HCT116 (cell line): ENCODE data around the gene YIPF4. TPM values are rescaled to one million over a fixed set of nuclear protein-coding genes. Genes with fewer than 3 reads are reported as not detected.

Experiments
- ATAC-seq: fragments of 200-7000 bp; cut with Tn5 transposase; 2 replicates; pipeline ENCODE4 v1.9.1; 2020; ENCODE audit warnings: mild to moderate bottlenecking, moderate library complexity
- BruUV-seq: library from RNA; stranded (reverse); fragments of 400-500 nt; replicated peaks from 2 replicates; lab custom pipeline; 2021; lab: Mats Ljungman, UMichigan
- CTCF ChIA-PET: fragments of 300-600 bp; sonication (Branson Sonifier 250); formaldehyde crosslinking; loops from one replicate; lab custom pipeline; 2021; ENCODE audit warnings: antibody characterized with exemption; lab: Charles Lee
- POLR2A ChIA-PET: fragments of 300-600, 350-600 bp; sonication (Branson Sonifier 250); formaldehyde crosslinking; loops from one replicate; lab custom pipeline; 2021; ENCODE audit warnings: antibody characterized with exemption; lab: Charles Lee
- RAD21 ChIA-PET, 2 experiments: fragments of 300-600 bp; sonication (Branson Sonifier 250); formaldehyde crosslinking; loops; one replicate each; lab custom pipeline; 2023; ENCODE audit warnings: low total read pairs in 2 of 2; ENCODE audit not compliant: uncharacterized antibody in 2 of 2, unreplicated experiment in 2 of 2, low non-redundant PET in 1 of 2; lab: Charles Lee
- DNase-seq: peaks from one replicate; pipeline ENCODE4 v3.0.0-alpha.2; 2010; ENCODE audit warnings: low read depth, low spot score
- H2AFZ ChIP-seq: fragments of 200-600 bp; shearing (Covaris generic), sonication (generic); 2 replicates; pipeline ENCODE4 v1.6.1; 2017; ENCODE audit warnings: low read depth, mixed run types, mixed read lengths, antibody characterized with exemption, low read length; ENCODE audit not compliant: poor library complexity, severe bottlenecking
- H3K27ac ChIP-seq: 2 replicates; pipeline ENCODE4 v1.5.1; 2012; ENCODE audit warnings: low read depth, low read length
- H3K27me3 ChIP-seq: fragments of 200-600 bp; sonication (generic); 2 replicates; pipeline ENCODE4 v1.6.1; 2016; ENCODE audit warnings: mixed run types, low read length, mixed read lengths; ENCODE audit not compliant: insufficient read depth
- H3K36me3 ChIP-seq, 2 experiments: fragments of 200-500 bp in 1 of 2; fragments of 200-600 bp in 1 of 2; sonication (Bioruptor generic) in 1 of 2; sonication (generic) in 1 of 2; 2 replicates each; pipeline versions ENCODE4 v1.5.1 to v1.6.1; 2014 to 2016; ENCODE audit warnings: low read length in 2 of 2, inconsistent platforms in 1 of 2, mixed read lengths in 1 of 2, mixed run types in 1 of 2; ENCODE audit not compliant: insufficient read depth in 2 of 2, control insufficient read depth in 1 of 2
- H3K4me1 ChIP-seq, 2 experiments: fragments of 200-600 bp in 1 of 2; sonication (generic) in 1 of 2; 2 replicates each; pipeline versions ENCODE4 v1.5.1 to v1.6.1; 2012 to 2017; ENCODE audit warnings: low read length in 2 of 2, inconsistent platforms in 1 of 2, mild to moderate bottlenecking in 1 of 2, mixed read lengths in 1 of 2, mixed run types in 1 of 2, moderate library complexity in 1 of 2; ENCODE audit not compliant: insufficient read depth in 2 of 2, control insufficient read depth in 1 of 2
- H3K4me2 ChIP-seq: fragments of 200-600 bp; sonication (generic); 2 replicates; pipeline ENCODE4 v1.6.1; 2017; ENCODE audit warnings: mixed run types, low read length, mixed read lengths
- H3K4me3 ChIP-seq, 2 experiments: fragments of 200-600 bp in 1 of 2; sonication (generic) in 1 of 2; replicated peaks in 1 of 2; 2 replicates each; pipeline ENCODE4 v1.5.1; 2011 to 2016; ENCODE audit warnings: low read length in 2 of 2, control low read depth in 1 of 2, low read depth in 1 of 2, mild to moderate bottlenecking in 1 of 2, mixed read lengths in 1 of 2, mixed run types in 1 of 2
- H3K79me2 ChIP-seq: fragments of 200-600 bp; sonication (generic); 2 replicates; pipeline ENCODE4 v1.6.1; 2017; ENCODE audit warnings: mild to moderate bottlenecking, mixed run types, low read length, moderate library complexity, mixed read lengths; ENCODE audit not compliant: insufficient read depth
- H3K9ac ChIP-seq: fragments of 200-600 bp; sonication (generic); 2 replicates; pipeline ENCODE4 v1.6.1; 2016; ENCODE audit warnings: low read length, mixed read lengths
- H3K9me2 ChIP-seq: fragments of 200-600 bp; sonication (generic), shearing (Covaris generic); 2 replicates; pipeline ENCODE4 v1.6.1; 2017; ENCODE audit warnings: mixed run types, mild to moderate bottlenecking, moderate library complexity; ENCODE audit not compliant: insufficient read depth
- H3K9me3 ChIP-seq, 2 experiments: fragments of 200-500 bp in 1 of 2; fragments of 200-600 bp in 1 of 2; sonication (Bioruptor generic) in 1 of 2; sonication (generic) in 1 of 2; 2 replicates each; pipeline ENCODE4 v1.6.1; 2014 to 2017; ENCODE audit warnings: low read length in 2 of 2, mixed read lengths in 2 of 2, inconsistent platforms in 1 of 2, low read depth in 1 of 2, mild to moderate bottlenecking in 1 of 2, mixed run types in 1 of 2, moderate library complexity in 1 of 2; ENCODE audit not compliant: control insufficient read depth in 1 of 2, insufficient read depth in 1 of 2
- H4K20me1 ChIP-seq: fragments of 200-600 bp; sonication (generic), shearing (Covaris generic); 2 replicates; pipeline ENCODE4 v1.6.1; 2017; ENCODE audit warnings: mixed run types, mild to moderate bottlenecking, moderate library complexity; ENCODE audit not compliant: insufficient read depth
- ATF3 ChIP-seq: IDR thresholded peaks from 2 replicates; pipeline ENCODE4 v1.6.1; 2012
- ELF1 ChIP-seq: IDR thresholded peaks from 2 replicates; pipeline ENCODE4 v1.6.1; 2012; ENCODE audit warnings: low read depth, borderline replicate concordance
- EZH2 ChIP-seq: fragments of 200-600 bp; sonication (generic); IDR thresholded peaks from 2 replicates; pipeline ENCODE4 v1.6.1; 2017; ENCODE audit warnings: antibody characterized with exemption, mixed run types
- EZH2phosphoT487 ChIP-seq: fragments of 200-600 bp; IDR thresholded peaks from 2 replicates; pipeline ENCODE4 v1.6.1; 2018; ENCODE audit warnings: antibody characterized with exemption, borderline replicate concordance
- POLR2AphosphoS5 ChIP-seq: IDR thresholded peaks from 2 replicates; pipeline ENCODE4 v1.6.1; 2011; ENCODE audit warnings: mild to moderate bottlenecking, low read depth, low read length, moderate library complexity
- RAD21 ChIP-seq: IDR thresholded peaks from 2 replicates; pipeline ENCODE4 v1.6.1; 2012; ENCODE audit warnings: low read depth, mild to moderate bottlenecking
- REST ChIP-seq: IDR thresholded peaks from 2 replicates; pipeline ENCODE4 v1.6.1; 2012; ENCODE audit warnings: low read depth
- SIN3A ChIP-seq: IDR thresholded peaks from 2 replicates; pipeline ENCODE4 v1.6.1; 2012; ENCODE audit warnings: low read depth
- SP1 ChIP-seq: IDR thresholded peaks from 2 replicates; pipeline ENCODE4 v1.6.1; 2012; ENCODE audit warnings: low read depth
- TCF7L2 ChIP-seq: IDR thresholded peaks from 2 replicates; pipeline ENCODE4 v1.7.0; 2011; ENCODE audit warnings: borderline replicate concordance, inconsistent platforms; ENCODE audit not compliant: insufficient read depth, insufficient read length; ENCODE audit errors: extremely low read depth
- ZFX ChIP-seq: fragments of 450-650 bp; IDR thresholded peaks from 2 replicates; pipeline ENCODE4 v1.6.1; 2017
- ZNF274 ChIP-seq: fragments of 200-500 bp; sonication (Bioruptor generic); IDR thresholded peaks from 2 replicates; pipeline ENCODE4 v1.6.1; 2014; ENCODE audit warnings: mild to moderate bottlenecking, low read depth, low read length, inconsistent platforms
- intact Hi-C: fragments of 100-400 bp; cut with micrococcal nuclease; formaldehyde crosslinking; loops from 2 replicates; pipeline ENCODE4 v1.10.0; 2022
- total RNA-seq: library from RNA; stranded (reverse); gene quantifications from one replicate; pipeline ENCODE4 v1.2.1, GENCODE V29; 2021; ENCODE audit not compliant: unreplicated experiment
- TF ChIP-seq, protein P1 (sequence below), 3 experiments: fragments of 200-600 bp in 1 of 3; sonication (generic) in 1 of 3; IDR thresholded peaks in 2 of 3; conservative IDR thresholded peaks in 1 of 3; 2 replicates each; pipeline ENCODE4 v1.5.1; 2012 to 2017; ENCODE audit warnings: low read depth in 2 of 3, low read length in 2 of 3, antibody characterized with exemption in 1 of 3, borderline replicate concordance in 1 of 3, control low read depth in 1 of 3, mild to moderate bottlenecking in 1 of 3, mixed read lengths in 1 of 3, mixed run types in 1 of 3, moderate library complexity in 1 of 3; ENCODE audit not compliant: insufficient read depth in 1 of 3

The YIPF4 gene
- total RNA-seq, 1 experiment from 2014 or later, result 29.8 TPM

DNA sequence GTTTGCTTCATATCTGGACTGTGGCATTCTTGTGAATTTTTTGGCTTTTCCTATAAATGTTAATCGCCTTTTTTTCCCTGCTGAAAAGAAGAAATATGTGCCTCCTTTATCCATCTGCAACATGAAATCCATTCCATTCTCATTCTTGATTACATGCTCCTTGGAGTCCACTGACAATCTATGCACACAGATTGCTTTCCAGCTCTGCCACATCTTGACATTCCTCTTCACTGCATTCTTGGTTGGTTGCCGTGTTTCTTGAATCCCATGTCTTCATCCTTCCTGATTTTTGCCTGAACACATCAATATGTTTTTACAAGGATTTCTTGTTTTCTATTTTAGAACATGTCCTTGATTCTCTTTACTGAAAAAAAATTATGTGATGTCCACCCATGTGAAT is 52.4 kb downstream of the YIPF4 start:
- Histone ChIP-seq H3K27me3 (no peaks in the 10 kb centered on the region), H3K4me2 (no peak overlapping the region), H3K27ac (no peak overlapping the region)
- POLR2A ChIA-PET, result no interaction called here
- ATAC-seq, result no peak
- no TSS peak for BruUV-seq
- CTCF ChIA-PET, result no interaction called here
- TF ChIP-seq RAD21 (no peak), REST (no peak), POLR2AphosphoS5 (no peak), ZNF274 (no peak), SIN3A (no peak), ZFX (no peak), SP1 (no peak), EZH2 (no peak), TCF7L2 (no peak), ATF3 (no peak), ELF1 (no peak), EZH2phosphoT487 (no peak)
- TF ChIP-seq, protein P1, sequence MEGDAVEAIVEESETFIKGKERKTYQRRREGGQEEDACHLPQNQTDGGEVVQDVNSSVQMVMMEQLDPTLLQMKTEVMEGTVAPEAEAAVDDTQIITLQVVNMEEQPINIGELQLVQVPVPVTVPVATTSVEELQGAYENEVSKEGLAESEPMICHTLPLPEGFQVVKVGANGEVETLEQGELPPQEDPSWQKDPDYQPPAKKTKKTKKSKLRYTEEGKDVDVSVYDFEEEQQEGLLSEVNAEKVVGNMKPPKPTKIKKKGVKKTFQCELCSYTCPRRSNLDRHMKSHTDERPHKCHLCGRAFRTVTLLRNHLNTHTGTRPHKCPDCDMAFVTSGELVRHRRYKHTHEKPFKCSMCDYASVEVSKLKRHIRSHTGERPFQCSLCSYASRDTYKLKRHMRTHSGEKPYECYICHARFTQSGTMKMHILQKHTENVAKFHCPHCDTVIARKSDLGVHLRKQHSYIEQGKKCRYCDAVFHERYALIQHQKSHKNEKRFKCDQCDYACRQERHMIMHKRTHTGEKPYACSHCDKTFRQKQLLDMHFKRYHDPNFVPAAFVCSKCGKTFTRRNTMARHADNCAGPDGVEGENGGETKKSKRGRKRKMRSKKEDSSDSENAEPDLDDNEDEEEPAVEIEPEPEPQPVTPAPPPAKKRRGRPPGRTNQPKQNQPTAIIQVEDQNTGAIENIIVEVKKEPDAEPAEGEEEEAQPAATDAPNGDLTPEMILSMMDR (IDR thresholded peaks at IDR 0.05 in 2 of 3, conservative IDR thresholded peaks at IDR 0.05 in 1 of 3; ENCODE audit: borderline replicate concordance in 1 of 3, insufficient read depth in 1 of 3, low read depth in 2 of 3, low read length in 2 of 3), result no peak
- TF ChIP-seq, all 23 proteins: peak for 0
- no peaks in the 10 kb centered on the region for H3K79me2 ChIP-seq
- H3K9ac ChIP-seq, result no peak overlapping the region
- H3K9me2 ChIP-seq, result no peaks in the 10 kb centered on the region
- intact Hi-C loops, result no loop called here
- no peaks in the 10 kb centered on the region for H4K20me1 ChIP-seq
- H3K4me1 ChIP-seq, result no peaks in the 10 kb centered on the region
- RAD21 ChIA-PET, result no interaction called here
- H3K4me3 ChIP-seq, result no peak overlapping the region
- no peaks in the 10 kb centered on the region for H3K36me3 ChIP-seq
- no peak overlapping the region for H2AFZ ChIP-seq
- no peaks in the 10 kb centered on the region for H3K9me3 ChIP-seq
- no peak for DNase-seq
